Lower leg skin (tissue), 4 donors: ENCODE data around the gene SLC28A1. TPM values are rescaled to one million over a fixed set of nuclear protein-coding genes. Genes with fewer than 3 reads are reported as not detected.

ENCODE experiments used
- DNase-seq, 2 donors: peaks; one replicate each; pipeline ENCODE4 v3.0.0-alpha.2; 2019; ENCODE audit warnings: low spot score in 2 of 2
- H3K4me3 ChIP-seq: fragments of 200-600 bp; sonication (generic); 2 replicates; pipeline ENCODE4 v1.5.1; 2017; ENCODE audit warnings: mild to moderate bottlenecking, low read depth; ENCODE audit not compliant: poor library complexity, severe bottlenecking
- POLR2A ChIP-seq, 2 donors: fragments of 450-650 bp; IDR thresholded peaks; one replicate each; pipeline ENCODE4 v1.6.1; 2016 to 2017; ENCODE audit warnings: antibody characterized with exemption in 2 of 2, mild to moderate bottlenecking in 1 of 2, moderate library complexity in 1 of 2
- WGBS, 2 donors: methylation state at CpG; one replicate each; pipeline ENCODE4 v1.1.5; 2018; 5-methylcytosine and 5-hydroxymethylcytosine counted together
- intact Hi-C: fragments of 100-400 bp; cut with DNase I; formaldehyde crosslinking; loops from one replicate; pipeline ENCODE4 v1.15.0; 2023; ENCODE audit warnings: low total_unique reads
- total RNA-seq, 4 donors: library from RNA; depleted of rRNA; stranded (reverse); fragments of >200 nt; gene quantifications; one replicate each; pipeline ENCODE4 v1.1.0, GENCODE V29; 2016
- TF ChIP-seq, protein P1 (sequence below), 3 donors: fragments of 450-650 bp; IDR thresholded peaks; one replicate each; pipeline ENCODE4 v1.5.1; 2016; ENCODE audit warnings: antibody characterized with exemption in 3 of 3, mild to moderate bottlenecking in 3 of 3, moderate library complexity in 2 of 3

Gene SLC28A1
- total RNA-seq, 4 donors from 2014 or later, result not detected

DNA sequence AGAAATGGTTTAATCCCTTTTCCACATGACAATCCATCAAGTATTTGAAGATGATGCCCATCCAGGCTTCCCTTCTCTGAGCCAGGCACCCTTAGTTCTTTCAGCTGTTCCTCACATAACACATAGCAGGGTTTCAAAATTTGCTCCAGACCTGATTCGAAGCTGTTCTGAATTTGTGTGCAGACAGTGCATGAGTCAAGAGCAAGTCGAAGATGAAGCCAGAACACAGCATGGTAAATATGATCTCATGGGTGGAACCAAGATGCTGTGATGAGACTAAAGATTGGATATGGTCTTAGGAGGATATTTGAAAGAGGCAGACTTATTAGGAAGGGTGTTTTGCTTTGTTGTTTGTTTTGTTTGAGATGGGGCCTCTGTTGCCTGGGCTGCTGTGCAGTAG lies 64.6 kb downstream of the SLC28A1 start:
- TF ChIP-seq, protein P1, sequence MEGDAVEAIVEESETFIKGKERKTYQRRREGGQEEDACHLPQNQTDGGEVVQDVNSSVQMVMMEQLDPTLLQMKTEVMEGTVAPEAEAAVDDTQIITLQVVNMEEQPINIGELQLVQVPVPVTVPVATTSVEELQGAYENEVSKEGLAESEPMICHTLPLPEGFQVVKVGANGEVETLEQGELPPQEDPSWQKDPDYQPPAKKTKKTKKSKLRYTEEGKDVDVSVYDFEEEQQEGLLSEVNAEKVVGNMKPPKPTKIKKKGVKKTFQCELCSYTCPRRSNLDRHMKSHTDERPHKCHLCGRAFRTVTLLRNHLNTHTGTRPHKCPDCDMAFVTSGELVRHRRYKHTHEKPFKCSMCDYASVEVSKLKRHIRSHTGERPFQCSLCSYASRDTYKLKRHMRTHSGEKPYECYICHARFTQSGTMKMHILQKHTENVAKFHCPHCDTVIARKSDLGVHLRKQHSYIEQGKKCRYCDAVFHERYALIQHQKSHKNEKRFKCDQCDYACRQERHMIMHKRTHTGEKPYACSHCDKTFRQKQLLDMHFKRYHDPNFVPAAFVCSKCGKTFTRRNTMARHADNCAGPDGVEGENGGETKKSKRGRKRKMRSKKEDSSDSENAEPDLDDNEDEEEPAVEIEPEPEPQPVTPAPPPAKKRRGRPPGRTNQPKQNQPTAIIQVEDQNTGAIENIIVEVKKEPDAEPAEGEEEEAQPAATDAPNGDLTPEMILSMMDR (IDR thresholded peaks at IDR 0.05), result no peak
- TF ChIP-seq POLR2A (IDR thresholded peaks at IDR 0.05), result no peak
- H3K4me3 ChIP-seq, result no peak overlapping the region
- intact Hi-C loops, result no loop called here
- DNase-seq, result no peak
- 48 to 58% methylated on average over 2 of the region's 2 CpGs for WGBS, 2 donors

DNA sequence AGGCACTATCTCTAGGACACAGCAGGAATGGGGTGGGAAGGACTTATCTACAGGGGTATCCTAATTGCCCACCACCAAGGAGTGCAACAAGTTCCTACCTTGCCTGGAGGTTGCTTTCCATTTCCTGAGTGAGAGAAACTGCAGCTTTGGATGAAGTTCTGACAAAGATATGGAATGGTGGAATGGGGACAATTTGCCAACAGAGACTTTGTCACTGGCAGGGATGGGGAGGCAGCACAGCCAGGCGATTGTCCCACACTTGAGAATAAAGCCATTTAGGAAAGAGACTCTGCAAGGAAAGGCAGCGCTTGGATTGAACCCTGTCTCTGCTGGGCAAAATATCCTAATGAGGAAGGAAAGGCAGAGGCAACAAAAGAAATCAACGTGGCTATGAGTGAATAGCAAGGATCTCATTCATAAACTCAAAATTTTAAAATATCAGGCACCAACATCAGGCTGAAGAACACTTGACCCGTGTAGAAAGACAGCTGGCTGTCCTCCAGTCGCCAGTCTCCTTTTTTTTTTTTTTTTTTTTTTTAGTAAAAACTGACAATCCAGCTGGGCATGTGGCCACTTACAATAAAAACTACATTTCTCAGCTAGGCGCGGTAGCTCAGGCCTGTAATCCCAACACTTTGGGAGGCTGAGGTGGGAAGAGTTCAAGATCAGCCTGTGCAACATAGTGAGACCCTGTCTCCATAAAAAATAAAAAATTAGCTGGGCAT lies 65.5 kb downstream of the SLC28A1 start:
- 55 to 57% methylated on average over 7 of the region's 7 CpGs for WGBS, 2 donors
- intact Hi-C loops, result no loop called here
- TF ChIP-seq, protein P1 (IDR thresholded peaks at IDR 0.05), result no peak
- TF ChIP-seq POLR2A (IDR thresholded peaks at IDR 0.05), result no peak
- no peak overlapping the region for H3K4me3 ChIP-seq
- DNase-seq, result no peak

DNA sequence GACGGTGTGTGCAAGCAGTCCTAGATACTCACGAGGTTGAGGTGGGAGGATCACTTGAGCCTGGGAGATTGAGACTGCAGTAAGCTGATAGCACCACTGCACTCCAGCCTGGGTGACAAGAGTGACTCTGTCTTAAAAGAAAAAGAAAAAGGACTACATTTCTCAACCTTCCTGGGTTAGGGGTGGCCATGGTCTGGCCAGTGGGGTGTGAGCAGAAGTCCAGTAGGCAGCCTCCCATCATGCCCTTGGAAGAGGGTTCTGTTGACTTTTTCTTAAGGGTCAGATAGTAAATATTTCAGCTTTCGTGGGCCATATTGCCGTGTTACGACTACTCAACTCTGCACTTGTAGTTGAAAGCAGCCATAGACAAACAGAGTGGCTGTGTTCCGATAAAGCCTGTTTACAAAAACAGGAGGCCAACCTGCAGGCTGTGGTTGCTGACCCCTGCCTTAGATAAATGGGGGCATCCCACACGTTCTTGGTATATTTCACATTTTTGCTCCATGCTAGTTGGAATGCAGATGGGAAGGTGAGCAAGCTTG lies 66.2 kb downstream of the SLC28A1 start:
- intact Hi-C loops, result no loop called here
- 83 to 84% methylated on average over 7 of the region's 7 CpGs for WGBS, 2 donors
- H3K4me3 ChIP-seq, result no peak overlapping the region
- TF ChIP-seq POLR2A (IDR thresholded peaks at IDR 0.05), result no peak
- TF ChIP-seq, protein P1 (IDR thresholded peaks at IDR 0.05), result no peak
- no peak for DNase-seq

DNA sequence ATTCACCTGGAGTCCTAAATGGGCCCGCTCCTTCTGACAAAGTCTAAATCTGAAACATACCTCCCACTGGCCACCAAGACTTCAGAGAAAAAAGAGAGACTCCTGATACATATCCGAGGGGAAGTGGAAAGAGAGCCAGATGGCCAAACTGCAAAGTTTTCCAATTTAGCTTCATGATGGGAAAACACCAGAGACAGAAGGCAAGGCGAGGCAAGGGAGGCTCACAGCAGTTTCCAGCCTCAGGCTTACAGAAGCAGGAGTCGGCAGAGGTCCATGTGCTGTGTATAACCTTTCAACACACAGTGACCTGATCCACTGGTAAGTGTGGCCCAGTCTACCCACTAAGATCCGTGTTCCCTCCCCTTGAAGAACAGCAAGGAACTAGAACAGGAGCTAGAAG lies 67.3 kb downstream of the SLC28A1 start:
- no peak for TF ChIP-seq POLR2A (IDR thresholded peaks at IDR 0.05)
- TF ChIP-seq, protein P1 (IDR thresholded peaks at IDR 0.05), result no peak
- DNase-seq, result no peak
- no peak overlapping the region for H3K4me3 ChIP-seq
- 84% methylated on average over 5 of the region's 5 CpGs for WGBS, 2 donors
- intact Hi-C loops, result no loop called here

DNA sequence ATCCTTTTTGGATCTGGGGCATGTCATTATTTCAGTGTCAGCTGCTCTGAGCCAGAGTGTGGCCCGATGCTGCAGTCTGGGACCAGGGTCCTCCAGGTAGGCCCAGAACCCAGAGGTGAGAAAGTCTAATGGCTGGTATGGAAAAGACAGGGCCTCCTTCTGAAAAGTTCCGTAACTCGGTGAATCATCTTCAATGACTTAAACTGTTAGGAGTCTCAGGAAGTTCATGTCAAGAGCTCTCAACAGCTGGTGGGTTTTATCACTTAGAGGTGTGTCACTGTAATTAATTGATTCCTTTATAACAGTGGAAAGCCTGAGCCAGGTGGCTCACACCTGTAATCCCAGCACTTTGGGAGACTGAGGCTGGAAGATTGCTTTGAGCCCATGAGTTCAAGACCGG lies 68.7 kb downstream of the SLC28A1 start:
- TF ChIP-seq, protein P1 (IDR thresholded peaks at IDR 0.05), result no peak
- TF ChIP-seq POLR2A (IDR thresholded peaks at IDR 0.05), result no peak
- DNase-seq, result no peak
- no peak overlapping the region for H3K4me3 ChIP-seq
- intact Hi-C loops, result no loop called here
- 91 to 93% methylated on average over 4 of the region's 4 CpGs for WGBS, 2 donors
